ENCODE measurements around the gene PHKB.
"Not testable (repeated sequence)": the region's sequence is repeated elsewhere in the genome, so short reads cannot be mapped to it uniquely, and the experiment has no call there.

PHKB gene

DNA sequence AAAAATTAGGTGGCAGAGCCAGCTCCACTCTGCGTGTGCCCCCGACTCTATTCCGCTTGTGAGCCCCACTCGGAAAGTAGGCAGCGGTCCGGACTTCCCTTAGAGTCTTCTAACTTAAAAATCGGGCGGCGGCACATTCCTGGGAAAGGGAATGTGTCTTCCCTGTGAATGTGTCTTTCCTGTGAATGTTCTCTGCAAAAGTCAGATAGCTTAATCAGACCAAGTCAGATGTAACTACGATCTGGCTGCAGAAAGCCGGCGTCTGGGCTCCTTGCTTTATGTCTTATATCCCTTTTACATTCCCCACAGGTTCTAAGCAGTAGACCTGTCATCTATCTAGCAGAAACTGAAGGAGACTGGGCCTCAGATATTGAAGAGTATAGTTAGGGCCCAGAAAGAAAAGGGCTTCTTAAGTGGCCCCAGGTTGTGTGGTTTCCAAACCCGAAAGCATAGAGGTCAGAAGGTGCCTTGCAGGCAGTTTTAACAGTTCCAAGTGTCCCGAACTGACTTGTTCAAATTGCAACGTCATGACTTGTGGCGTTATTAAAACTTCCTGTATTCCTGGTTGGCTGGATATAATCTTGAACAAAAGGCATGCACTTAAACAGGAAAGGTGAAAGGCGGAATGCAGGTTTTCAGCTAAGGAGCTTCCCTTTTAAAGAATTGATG lies 601 bp downstream of the PHKB start:
- H3K4me1 Mint-ChIP-seq: peaks cover 39% of the 10 kb centered on the region
- peak in 1 of 2 donors; percentile 51 for DNase-seq (ENCODE audit: low spot score in 2 of 2)
- ATAC-seq: peak; percentile 29

DNA sequence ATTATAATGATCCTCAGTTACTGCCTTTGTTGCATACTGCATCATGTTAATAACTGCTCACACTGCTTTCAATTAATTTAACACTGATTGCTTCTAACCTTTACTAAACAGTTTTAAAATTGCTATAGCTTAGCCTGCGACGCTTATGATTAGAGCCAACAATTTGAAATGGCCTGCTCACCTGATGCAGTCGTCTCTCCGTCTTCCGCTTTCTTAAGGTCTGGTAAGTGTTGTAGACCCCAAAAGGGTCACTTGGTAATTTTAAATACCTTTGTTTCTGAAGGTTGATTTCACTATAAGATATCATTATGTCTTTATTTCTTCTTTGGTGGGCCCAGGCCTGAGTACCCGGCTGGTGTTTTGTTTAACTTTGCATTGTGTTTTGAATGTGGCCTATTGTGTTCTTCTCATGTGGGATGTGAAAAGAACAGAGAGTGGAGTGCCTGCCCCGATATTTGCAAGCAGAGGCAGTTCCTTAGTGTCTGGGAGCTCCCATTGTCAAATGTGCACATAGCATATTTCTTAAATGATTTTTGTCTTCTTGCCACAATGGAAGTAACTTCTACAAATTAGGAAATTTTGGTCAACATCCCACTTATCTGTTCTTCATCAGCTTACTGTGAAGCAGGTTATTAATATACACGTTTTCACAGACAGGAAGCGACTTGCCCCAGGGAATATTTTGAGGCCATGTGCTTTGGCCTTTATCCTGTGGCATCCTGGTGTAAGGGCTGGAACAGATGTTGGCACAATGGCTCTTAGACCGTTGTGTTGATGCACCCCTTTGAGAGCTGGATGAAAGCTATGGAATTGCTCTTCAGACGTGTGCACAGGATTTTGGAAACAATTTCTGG lies 2.9 kb downstream of the PHKB start:
- no peak for DNase-seq (ENCODE audit: low spot score in 2 of 2)
- ATAC-seq: no peak
- Mint-ChIP-seq H3K36me3 (peaks cover 22% of the 10 kb centered on the region), H3K9me3 (no peaks in the 10 kb centered on the region), H3K4me1 (peaks cover 34% of the 10 kb centered on the region), H3K27ac (no peak overlapping the region), H3K4me3 (no peak overlapping the region)

More for the DNA sequence above, 601 bp downstream of the PHKB start:
- Mint-ChIP-seq H3K4me3 (peak overlapping the region; percentile 86), H3K27ac (peak overlapping the region; percentile 96), H3K36me3 (peaks cover 41% of the 10 kb centered on the region), H3K9me3 (no peaks in the 10 kb centered on the region)

DNA sequence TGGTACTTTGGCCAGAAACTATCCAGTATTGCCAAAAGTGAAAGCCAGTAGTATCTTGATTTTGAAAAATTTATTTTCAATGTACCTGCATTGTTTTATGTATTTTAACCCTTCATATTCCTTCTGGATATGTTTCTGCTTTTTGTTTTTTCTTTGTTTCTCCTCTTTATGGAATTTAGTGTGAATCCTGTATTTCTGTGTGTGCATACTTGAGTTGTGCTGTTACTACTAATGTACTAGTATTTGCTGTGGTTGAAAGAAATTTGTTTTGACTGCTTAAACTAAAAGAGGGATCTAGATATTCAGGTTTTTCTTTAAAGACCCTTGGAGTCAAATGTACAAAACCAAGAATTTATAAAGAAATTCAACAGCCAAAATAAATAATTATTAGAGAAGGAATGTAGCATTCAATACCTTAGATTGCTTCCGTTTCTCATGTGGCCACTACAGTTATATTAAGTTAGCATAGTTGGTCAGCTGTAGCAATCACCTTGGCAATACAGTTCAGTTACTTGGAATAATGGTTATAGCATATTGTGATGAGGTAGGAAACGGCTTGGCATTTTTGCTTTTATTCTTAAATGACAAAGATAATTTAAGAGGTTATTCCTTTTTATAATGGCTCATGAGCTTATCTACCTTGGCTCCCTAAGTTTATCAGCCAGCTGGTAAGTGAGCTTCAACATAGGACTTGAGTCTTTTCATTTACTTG lies 4.9 kb downstream of the PHKB start:
- Mint-ChIP-seq H3K36me3 (peaks cover 12% of the 10 kb centered on the region), H3K9me3 (no peaks in the 10 kb centered on the region), H3K4me1 (peaks cover 27% of the 10 kb centered on the region), H3K4me3 (no peak overlapping the region), H3K27ac (no peak overlapping the region)
- no peak for DNase-seq (ENCODE audit: low spot score in 2 of 2)
- no peak for ATAC-seq

DNA sequence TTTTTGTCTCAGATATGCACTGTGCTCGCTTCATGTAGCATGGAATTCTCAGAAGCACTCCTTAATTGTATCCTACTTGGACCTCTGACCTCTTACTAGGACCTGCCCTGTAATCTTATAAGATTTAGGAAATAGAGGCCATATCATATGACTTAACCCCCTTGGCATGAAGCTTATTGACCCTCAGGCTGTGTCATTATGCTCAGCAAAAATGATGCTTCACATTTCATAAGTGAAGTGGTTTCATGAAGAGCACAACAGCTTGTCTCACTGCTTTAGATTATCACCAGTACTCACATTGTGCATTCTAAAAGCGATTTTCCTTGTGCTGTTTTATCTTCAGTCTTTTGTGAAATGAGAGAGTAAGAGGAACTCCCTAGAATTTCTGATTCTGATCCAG lies 6.4 kb downstream of the PHKB start:
- Mint-ChIP-seq H3K27ac (no peak overlapping the region), H3K4me1 (peaks cover 21% of the 10 kb centered on the region), H3K4me3 (no peak overlapping the region), H3K36me3 (peaks cover 6% of the 10 kb centered on the region), H3K9me3 (no peaks in the 10 kb centered on the region)
- DNase-seq (ENCODE audit: low spot score in 2 of 2): no peak
- no peak for ATAC-seq

DNA sequence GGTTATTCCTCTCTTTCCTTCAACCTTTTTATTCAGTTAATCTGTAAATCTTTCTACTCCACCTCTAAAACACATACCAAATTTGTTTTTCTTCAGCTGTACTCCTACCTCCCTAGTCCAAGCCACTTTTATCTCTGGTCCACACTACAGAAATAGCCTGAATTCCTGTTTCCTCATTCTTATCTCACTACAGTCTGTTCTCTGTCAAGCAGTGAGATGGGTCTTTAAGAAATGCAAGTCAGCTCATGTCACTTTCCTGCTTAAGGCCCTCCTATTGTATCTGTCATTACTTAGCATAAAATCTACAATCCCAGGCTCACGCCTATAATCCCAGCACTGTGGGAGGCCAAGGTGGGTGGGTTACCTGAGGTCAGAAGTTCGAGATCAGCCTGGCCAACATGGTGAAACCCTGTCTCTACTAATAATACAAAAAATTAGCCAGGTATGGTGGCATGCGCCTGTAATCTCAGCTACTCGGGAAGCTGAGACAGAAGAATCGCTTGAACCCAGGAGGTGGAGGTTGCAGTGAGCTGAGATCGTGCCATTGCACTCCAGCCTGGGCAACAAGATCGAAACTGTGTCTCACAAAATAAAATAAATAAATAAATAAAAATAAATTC lies 7.0 kb downstream of the PHKB start:
- not testable (repeated sequence) for H3K36me3 Mint-ChIP-seq; H3K9me3 Mint-ChIP-seq; H3K27ac Mint-ChIP-seq; ATAC-seq; H3K4me3 Mint-ChIP-seq; DNase-seq (ENCODE audit: low spot score in 2 of 2)
- peaks cover 16% of the 10 kb centered on the region for H3K4me1 Mint-ChIP-seq

DNA sequence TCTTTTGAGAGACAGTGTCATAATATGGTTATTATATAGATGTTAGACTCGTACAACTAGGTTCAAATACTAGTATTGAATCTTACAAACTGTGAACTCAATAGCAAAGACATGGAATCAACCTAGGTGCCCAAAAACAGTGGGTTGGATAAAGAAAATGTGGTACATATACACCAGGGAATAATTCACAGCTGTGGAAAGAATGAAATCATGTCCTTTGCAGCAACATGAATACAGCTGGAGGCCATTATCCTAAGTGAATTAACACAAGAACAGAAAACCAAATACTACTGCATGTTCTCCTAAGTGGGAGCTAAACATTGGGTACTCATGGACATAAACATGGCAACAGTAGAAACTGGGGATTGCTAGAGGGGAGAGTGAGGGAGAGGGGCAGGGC lies 8.1 kb downstream of the PHKB start:
- ATAC-seq (no peak), DNase-seq (ENCODE audit: low spot score in 2 of 2) (no peak)
- no peaks in the 10 kb centered on the region for H3K36me3 Mint-ChIP-seq
- H3K4me1 Mint-ChIP-seq: peaks cover 10% of the 10 kb centered on the region
- H3K27ac Mint-ChIP-seq: peak overlapping the region; percentile 32
- H3K9me3 Mint-ChIP-seq: no peaks in the 10 kb centered on the region
- no peak overlapping the region for H3K4me3 Mint-ChIP-seq

DNA sequence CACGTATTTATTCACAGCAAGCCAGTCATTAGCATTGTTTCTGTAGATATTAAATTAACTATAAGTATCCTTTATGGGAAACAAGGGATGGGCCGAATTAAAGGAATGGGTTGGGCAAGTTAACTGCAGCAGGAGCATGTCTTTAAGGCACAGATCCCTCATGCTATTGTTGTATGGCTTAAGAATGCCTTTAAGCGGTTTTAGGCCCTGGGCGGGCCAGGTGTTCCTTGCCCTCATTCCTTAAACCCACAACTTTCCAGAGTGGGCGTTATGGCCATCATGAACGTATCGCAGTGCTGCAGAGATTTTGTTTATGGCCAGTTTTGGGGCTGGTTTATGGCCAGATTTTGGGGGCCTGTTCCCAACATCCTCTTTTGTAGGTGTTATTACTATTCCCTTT lies 9.1 kb downstream of the PHKB start:
- ATAC-seq (no peak), DNase-seq (ENCODE audit: low spot score in 2 of 2) (no peak)
- no peaks in the 10 kb centered on the region for H3K36me3 Mint-ChIP-seq
- no peak overlapping the region for H3K27ac Mint-ChIP-seq
- H3K4me3 Mint-ChIP-seq: no peak overlapping the region
- no peaks in the 10 kb centered on the region for H3K9me3 Mint-ChIP-seq
- H3K4me1 Mint-ChIP-seq: peaks cover 9% of the 10 kb centered on the region

DNA sequence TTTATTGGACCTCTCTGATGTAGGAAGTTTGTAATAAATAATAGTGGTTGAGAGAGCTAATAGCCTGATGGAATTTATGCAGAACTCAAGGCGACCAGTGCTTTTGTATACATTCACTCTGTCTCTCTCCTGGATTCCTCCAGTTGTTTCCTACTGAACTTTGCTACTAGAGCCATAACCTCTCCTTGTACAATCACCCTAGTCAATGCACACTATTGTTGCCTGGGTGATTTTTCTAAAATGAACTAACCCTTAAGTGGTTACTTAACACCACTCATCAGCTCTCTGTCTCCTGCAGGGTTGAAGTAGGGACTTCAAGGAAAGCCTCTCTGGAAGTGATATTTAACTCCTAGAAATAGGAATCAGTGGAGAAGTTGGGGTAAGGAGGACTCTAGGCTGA lies 9.7 kb downstream of the PHKB start:
- H3K36me3 Mint-ChIP-seq: no peaks in the 10 kb centered on the region
- no peak overlapping the region for H3K4me3 Mint-ChIP-seq
- peaks cover 9% of the 10 kb centered on the region for H3K4me1 Mint-ChIP-seq
- DNase-seq (ENCODE audit: low spot score in 2 of 2) (no peak), ATAC-seq (no peak)
- no peaks in the 10 kb centered on the region for H3K9me3 Mint-ChIP-seq
- H3K27ac Mint-ChIP-seq: no peak overlapping the region

DNA sequence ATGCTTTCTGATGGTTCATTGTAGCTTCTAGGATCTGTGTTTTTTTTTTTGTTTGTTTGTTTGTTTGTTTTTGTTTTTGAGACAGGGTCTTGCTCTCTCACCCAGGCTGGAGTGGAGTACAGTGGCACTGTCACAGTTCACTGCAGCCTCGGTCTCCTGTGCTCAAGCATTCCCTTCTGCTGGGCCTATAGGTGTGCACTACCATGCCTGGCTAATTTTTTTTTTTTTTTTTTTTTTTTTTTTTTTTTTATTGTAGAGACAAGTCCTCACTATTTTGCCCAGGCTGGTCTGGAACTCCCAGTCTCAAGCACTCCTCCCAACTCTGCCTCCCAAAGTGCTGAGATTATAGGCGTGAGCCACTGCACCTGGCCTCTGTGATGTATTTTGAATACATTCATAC lies 11.9 kb downstream of the PHKB start:
- not testable (repeated sequence) for H3K27ac Mint-ChIP-seq, H3K9me3 Mint-ChIP-seq
- H3K4me1 Mint-ChIP-seq: peaks cover 15% of the 10 kb centered on the region

DNA sequence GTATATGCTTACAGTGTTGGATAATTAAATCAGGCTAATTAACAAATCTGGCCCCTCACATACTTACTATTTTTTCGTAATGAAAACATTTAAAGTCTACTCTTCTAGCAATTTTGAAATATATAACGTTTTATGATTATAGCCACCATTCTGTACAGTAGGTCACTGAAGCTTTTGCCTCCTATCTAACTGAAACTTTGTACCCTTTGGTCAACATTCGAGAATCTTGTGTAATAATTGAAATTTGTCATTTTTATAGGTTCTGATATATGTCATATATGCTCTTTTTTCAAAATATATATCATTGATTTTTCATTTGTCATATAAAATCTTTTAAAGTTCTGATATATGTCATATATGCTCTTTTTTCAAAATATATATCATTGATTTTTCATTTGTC lies 12.7 kb downstream of the PHKB start:
- H3K27ac Mint-ChIP-seq: no peak overlapping the region
- DNase-seq (ENCODE audit: low spot score in 2 of 2): no peak
- H3K36me3 Mint-ChIP-seq: no peaks in the 10 kb centered on the region

More for the DNA sequence above, 11.9 kb downstream of the PHKB start:
- H3K36me3 Mint-ChIP-seq; ATAC-seq; DNase-seq (ENCODE audit: low spot score in 2 of 2); H3K4me3 Mint-ChIP-seq: not testable (repeated sequence)

DNA sequence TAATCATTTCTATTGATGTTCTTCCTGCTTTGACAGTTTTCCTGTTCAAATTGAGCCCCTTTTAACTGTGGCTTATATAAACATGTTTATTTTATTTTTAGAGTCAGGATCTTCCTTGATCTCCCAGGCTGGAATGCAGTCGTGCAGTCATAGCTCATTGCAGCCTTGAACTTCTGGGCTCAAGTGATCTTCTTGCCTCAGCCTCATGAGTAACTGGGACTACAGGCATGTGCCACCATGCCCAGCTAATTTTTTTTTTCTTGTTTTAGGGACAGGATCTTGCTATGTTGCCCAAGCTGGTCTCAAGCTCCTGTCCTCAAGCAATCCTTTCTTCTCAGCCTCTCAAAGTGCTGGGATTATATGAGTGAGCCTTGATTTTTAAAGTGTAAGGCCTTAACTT lies 14.7 kb downstream of the PHKB start:
- H3K36me3 Mint-ChIP-seq: no peaks in the 10 kb centered on the region
- no peak for DNase-seq (ENCODE audit: low spot score in 2 of 2)
- H3K27ac Mint-ChIP-seq: no peak overlapping the region
- no peak for ATAC-seq
- peaks cover 27% of the 10 kb centered on the region for H3K4me1 Mint-ChIP-seq
- no peaks in the 10 kb centered on the region for H3K9me3 Mint-ChIP-seq
- no peak overlapping the region for H3K4me3 Mint-ChIP-seq

More for the DNA sequence above, 12.7 kb downstream of the PHKB start:
- ATAC-seq: no peak
- peaks cover 16% of the 10 kb centered on the region for H3K4me1 Mint-ChIP-seq
- no peaks in the 10 kb centered on the region for H3K9me3 Mint-ChIP-seq
- no peak overlapping the region for H3K4me3 Mint-ChIP-seq

DNA sequence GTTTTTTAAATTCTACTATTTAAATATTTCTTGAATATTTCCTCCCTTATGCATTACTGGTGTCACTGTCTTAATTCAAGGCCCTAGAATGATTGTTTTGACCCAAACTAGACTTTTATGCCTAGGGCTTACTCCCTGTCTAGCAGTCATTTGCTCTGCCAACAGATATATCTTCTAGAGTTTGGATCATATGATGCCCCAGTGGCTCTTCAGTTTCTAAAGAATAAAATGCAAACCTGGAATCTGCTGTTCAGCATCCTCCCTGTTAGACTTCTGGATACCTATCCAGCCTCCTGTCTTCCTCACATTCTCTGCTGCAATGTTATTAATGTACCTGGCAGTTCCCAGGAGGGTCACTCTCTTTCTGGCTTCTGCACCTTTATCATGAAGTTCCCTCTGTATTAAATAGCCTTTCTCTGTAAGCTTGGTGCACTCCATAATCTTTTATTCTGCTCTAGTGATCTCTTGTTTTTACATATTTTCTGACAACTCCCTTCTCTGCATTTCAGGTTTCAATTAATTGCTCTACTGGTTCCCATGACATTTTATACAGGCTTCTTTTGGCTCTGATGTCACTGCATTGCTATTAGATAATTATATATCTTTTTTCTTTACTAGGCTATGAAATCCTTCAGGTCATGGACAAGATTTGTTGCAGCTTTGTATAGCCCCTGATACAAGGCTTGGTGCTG lies 15.7 kb downstream of the PHKB start:
- H3K36me3 Mint-ChIP-seq: no peaks in the 10 kb centered on the region
- no peak overlapping the region for H3K27ac Mint-ChIP-seq
- ATAC-seq: no peak
- no peaks in the 10 kb centered on the region for H3K9me3 Mint-ChIP-seq
- no peak for DNase-seq (ENCODE audit: low spot score in 2 of 2)
- peaks cover 28% of the 10 kb centered on the region for H3K4me1 Mint-ChIP-seq
- no peak overlapping the region for H3K4me3 Mint-ChIP-seq

DNA sequence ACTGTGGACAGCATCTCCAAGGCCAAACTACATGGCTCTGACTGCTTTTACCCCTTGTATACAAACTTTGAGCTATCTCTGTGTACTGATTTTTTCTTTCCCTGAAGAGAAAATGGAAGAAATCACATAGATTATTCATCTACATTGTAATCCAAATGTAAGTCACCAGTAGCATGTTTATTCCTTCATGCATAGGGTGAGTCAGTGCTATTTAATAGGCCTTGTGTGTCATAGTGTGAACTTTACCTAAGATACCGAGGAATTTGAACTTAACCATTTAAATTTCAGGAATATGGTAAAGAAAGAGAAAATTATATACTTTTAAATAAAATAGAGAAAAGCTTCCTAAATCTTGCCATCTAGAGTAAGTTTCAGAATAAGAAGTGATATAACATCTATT lies 16.5 kb downstream of the PHKB start:
- DNase-seq (ENCODE audit: low spot score in 2 of 2): no peak
- H3K36me3 Mint-ChIP-seq: no peaks in the 10 kb centered on the region
- H3K4me3 Mint-ChIP-seq: no peak overlapping the region
- H3K4me1 Mint-ChIP-seq: peaks cover 30% of the 10 kb centered on the region
- ATAC-seq: no peak
- no peak overlapping the region for H3K27ac Mint-ChIP-seq
- H3K9me3 Mint-ChIP-seq: no peaks in the 10 kb centered on the region

DNA sequence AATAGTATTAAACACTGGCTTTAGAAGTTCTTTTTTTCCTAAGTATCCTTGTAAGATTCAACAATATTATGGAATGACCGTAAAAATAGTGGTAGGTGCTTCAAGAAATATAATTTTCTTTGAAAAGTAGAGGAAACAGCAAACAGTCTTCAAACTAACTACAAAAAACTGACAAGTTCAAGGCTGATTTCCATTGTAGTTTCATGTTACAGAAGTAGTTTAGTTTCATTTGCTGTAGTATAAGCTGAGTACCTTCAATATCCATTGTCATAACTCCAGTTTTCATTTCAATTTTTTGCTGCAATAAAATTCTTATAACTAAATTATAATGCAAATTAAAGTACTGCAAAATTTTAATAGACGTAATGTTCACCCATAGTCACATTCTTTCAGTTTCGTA lies 19.3 kb downstream of the PHKB start:
- Mint-ChIP-seq H3K4me3 (no peak overlapping the region), H3K27ac (no peak overlapping the region), H3K9me3 (no peaks in the 10 kb centered on the region), H3K36me3 (no peaks in the 10 kb centered on the region), H3K4me1 (peaks cover 36% of the 10 kb centered on the region)
- ATAC-seq (no peak), DNase-seq (ENCODE audit: low spot score in 2 of 2) (no peak)
